Measurements from ENCODE around the gene KRT5.
"Not testable (repeated sequence)": the region's sequence is repeated elsewhere in the genome, so short reads cannot be mapped to it uniquely, and the experiment has no call there.

The KRT5 gene

GRCh38 chr12:52487744-52488443 lies 32.3 kb downstream of the KRT5 start:
- not testable (repeated sequence) for H3K4me3 ChIP-seq (ENCODE audit: low read length); H3K27ac ChIP-seq (ENCODE audit: low read length); H3K9ac ChIP-seq (ENCODE audit: low read length)

GRCh38 chr12:52487211-52487610 lies 33.0 kb downstream of the KRT5 start:
- Histone ChIP-seq H3K27ac (ENCODE audit: low read length) (no peak overlapping the region), H3K27me3 (ENCODE audit: control insufficient read depth, insufficient read depth, low read length) (no peaks in the 10 kb centered on the region), H3K4me3 (ENCODE audit: low read length) (no peak overlapping the region), H3K9ac (ENCODE audit: low read length) (no peak overlapping the region), H3K36me3 (ENCODE audit: control insufficient read depth, low read depth, low read length) (no peaks in the 10 kb centered on the region), H3K9me3 (ENCODE audit: control insufficient read depth, low read depth, low read length) (no peaks in the 10 kb centered on the region), H3K4me1 (ENCODE audit: control insufficient read depth, low read depth, low read length) (no peaks in the 10 kb centered on the region)

More at GRCh38 chr12:52487744-52488443, 32.3 kb downstream of the KRT5 start:
- H3K36me3 ChIP-seq (ENCODE audit: control insufficient read depth, low read depth, low read length); H3K27me3 ChIP-seq (ENCODE audit: control insufficient read depth, insufficient read depth, low read length); H3K4me1 ChIP-seq (ENCODE audit: control insufficient read depth, low read depth, low read length); H3K9me3 ChIP-seq (ENCODE audit: control insufficient read depth, low read depth, low read length): not testable (repeated sequence)

- Histone ChIP-seq H3K4me1 (ENCODE audit: control insufficient read depth, low read depth, low read length) (no peaks in the 10 kb centered on the region), H3K27me3 (ENCODE audit: control insufficient read depth, insufficient read depth, low read length) (no peaks in the 10 kb centered on the region), H3K9me3 (ENCODE audit: control insufficient read depth, low read depth, low read length) (no peaks in the 10 kb centered on the region), H3K9ac (ENCODE audit: low read length) (no peak overlapping the region), H3K4me3 (ENCODE audit: low read length) (no peak overlapping the region), H3K27ac (ENCODE audit: low read length) (no peak overlapping the region), H3K36me3 (ENCODE audit: control insufficient read depth, low read depth, low read length) (no peaks in the 10 kb centered on the region)
Measured at GRCh38 chr12:52486166-52487105, 33.8 kb downstream of the KRT5 start.

GRCh38 chr12:52480073-52480472 lies 40.1 kb downstream of the KRT5 start:
- no peaks in the 10 kb centered on the region for H3K4me1 ChIP-seq (ENCODE audit: control insufficient read depth, low read depth, low read length)
- H3K4me3 ChIP-seq (ENCODE audit: low read length) = no peak overlapping the region
- no peaks in the 10 kb centered on the region for H3K27me3 ChIP-seq (ENCODE audit: control insufficient read depth, insufficient read depth, low read length)
- H3K36me3 ChIP-seq (ENCODE audit: control insufficient read depth, low read depth, low read length) = no peaks in the 10 kb centered on the region
- no peak overlapping the region for H3K9ac ChIP-seq (ENCODE audit: low read length)
- no peak overlapping the region for H3K27ac ChIP-seq (ENCODE audit: low read length)
- H3K9me3 ChIP-seq (ENCODE audit: control insufficient read depth, low read depth, low read length) = no peaks in the 10 kb centered on the region

- Histone ChIP-seq H3K27me3 (ENCODE audit: control insufficient read depth, insufficient read depth, low read length) (no peaks in the 10 kb centered on the region), H3K4me1 (ENCODE audit: control insufficient read depth, low read depth, low read length) (no peaks in the 10 kb centered on the region), H3K4me3 (ENCODE audit: low read length) (no peak overlapping the region), H3K9ac (ENCODE audit: low read length) (no peak overlapping the region), H3K9me3 (ENCODE audit: control insufficient read depth, low read depth, low read length) (no peaks in the 10 kb centered on the region), H3K27ac (ENCODE audit: low read length) (no peak overlapping the region), H3K36me3 (ENCODE audit: control insufficient read depth, low read depth, low read length) (no peaks in the 10 kb centered on the region)
Measured at GRCh38 chr12:52477651-52478050, 42.5 kb downstream of the KRT5 start.

GRCh38 chr12:52474212-52474611 lies 46.0 kb downstream of the KRT5 start:
- no peak overlapping the region for H3K27ac ChIP-seq (ENCODE audit: low read length)
- H3K9ac ChIP-seq (ENCODE audit: low read length) = no peak overlapping the region
- H3K27me3 ChIP-seq (ENCODE audit: control insufficient read depth, insufficient read depth, low read length) = no peaks in the 10 kb centered on the region
- no peaks in the 10 kb centered on the region for H3K4me1 ChIP-seq (ENCODE audit: control insufficient read depth, low read depth, low read length)
- no peaks in the 10 kb centered on the region for H3K9me3 ChIP-seq (ENCODE audit: control insufficient read depth, low read depth, low read length)
- no peak overlapping the region for H3K4me3 ChIP-seq (ENCODE audit: low read length)
- no peaks in the 10 kb centered on the region for H3K36me3 ChIP-seq (ENCODE audit: control insufficient read depth, low read depth, low read length)

GRCh38 chr12:52473768-52474167 lies 46.4 kb downstream of the KRT5 start, which contains the start of gene KRT6C:
Gene KRT6C, minus strand, starts transcription at chr12:52473805. Its CDS starts 68 bp downstream, at chr12:52473737.
- Histone ChIP-seq H3K9ac (ENCODE audit: low read length) (no peak within 1 kb of the TSS), H3K4me1 (ENCODE audit: control insufficient read depth, low read depth, low read length) (no peaks in the 10 kb centered on the region), H3K4me3 (ENCODE audit: low read length) (no peak within 1 kb of the TSS), H3K36me3 (ENCODE audit: control insufficient read depth, low read depth, low read length) (no peaks in the 10 kb centered on the region), H3K9me3 (ENCODE audit: control insufficient read depth, low read depth, low read length) (no peaks in the 10 kb centered on the region), H3K27me3 (ENCODE audit: control insufficient read depth, insufficient read depth, low read length) (no peaks in the 10 kb centered on the region), H3K27ac (ENCODE audit: low read length) (no peak within 1 kb of the TSS)

- H3K4me3 ChIP-seq (ENCODE audit: low read length) = no peak overlapping the region
- no peak overlapping the region for H3K27ac ChIP-seq (ENCODE audit: low read length)
- H3K9me3 ChIP-seq (ENCODE audit: control insufficient read depth, low read depth, low read length) = no peaks in the 10 kb centered on the region
- no peaks in the 10 kb centered on the region for H3K36me3 ChIP-seq (ENCODE audit: control insufficient read depth, low read depth, low read length)
- H3K4me1 ChIP-seq (ENCODE audit: control insufficient read depth, low read depth, low read length) = no peaks in the 10 kb centered on the region
- no peaks in the 10 kb centered on the region for H3K27me3 ChIP-seq (ENCODE audit: control insufficient read depth, insufficient read depth, low read length)
- no peak overlapping the region for H3K9ac ChIP-seq (ENCODE audit: low read length)
Measured at GRCh38 chr12:52469853-52470252, 50.3 kb downstream of the KRT5 start.

GRCh38 chr12:52464897-52465296 lies 55.3 kb downstream of the KRT5 start:
- Histone ChIP-seq H3K27me3 (ENCODE audit: control insufficient read depth, insufficient read depth, low read length) (no peaks in the 10 kb centered on the region), H3K36me3 (ENCODE audit: control insufficient read depth, low read depth, low read length) (no peaks in the 10 kb centered on the region), H3K9me3 (ENCODE audit: control insufficient read depth, low read depth, low read length) (no peaks in the 10 kb centered on the region), H3K4me1 (ENCODE audit: control insufficient read depth, low read depth, low read length) (no peaks in the 10 kb centered on the region), H3K9ac (ENCODE audit: low read length) (no peak overlapping the region), H3K27ac (ENCODE audit: low read length) (no peak overlapping the region), H3K4me3 (ENCODE audit: low read length) (no peak overlapping the region)
